Testis (tissue), 2 donors: Measurements from ENCODE around the gene PRKCA.

Experiments
- POLR2A ChIP-seq: fragments of 450-650 bp; IDR thresholded peaks from one replicate; pipeline ENCODE4 v1.6.1; 2017; ENCODE audit warnings: antibody characterized with exemption, mild to moderate bottlenecking, moderate library complexity
- TF ChIP-seq, protein P1 (sequence below), 3 experiments: fragments of 450-650 bp in 2 of 3; fragments of 200-600 bp in 1 of 3; sonication (generic) in 1 of 3; IDR thresholded peaks; one replicate each; pipeline ENCODE4 v1.5.1; 2016 to 2019; ENCODE audit warnings: antibody characterized with exemption in 3 of 3, mild to moderate bottlenecking in 2 of 3, moderate library complexity in 1 of 3

DNA sequence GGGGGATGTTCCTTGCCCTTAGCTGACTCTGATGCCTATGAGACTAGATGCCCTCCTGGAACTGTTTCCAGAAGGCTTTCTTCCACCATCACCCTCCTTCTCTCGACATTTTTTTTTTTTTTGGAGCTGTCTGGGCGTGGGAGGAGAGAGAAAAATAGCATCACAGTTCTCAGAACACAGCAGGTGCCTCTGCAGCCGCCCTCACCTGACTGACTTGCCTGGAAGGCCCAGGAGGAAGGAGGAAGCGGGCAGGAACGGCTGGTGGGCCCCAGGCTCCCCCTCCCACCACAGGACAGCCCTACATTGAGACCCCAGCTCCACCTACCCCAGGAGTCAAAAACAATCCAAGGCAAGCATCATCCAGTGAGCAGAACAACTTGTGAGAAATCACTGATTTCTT is 512.2 kb downstream of the PRKCA start:
- TF ChIP-seq, protein P1, sequence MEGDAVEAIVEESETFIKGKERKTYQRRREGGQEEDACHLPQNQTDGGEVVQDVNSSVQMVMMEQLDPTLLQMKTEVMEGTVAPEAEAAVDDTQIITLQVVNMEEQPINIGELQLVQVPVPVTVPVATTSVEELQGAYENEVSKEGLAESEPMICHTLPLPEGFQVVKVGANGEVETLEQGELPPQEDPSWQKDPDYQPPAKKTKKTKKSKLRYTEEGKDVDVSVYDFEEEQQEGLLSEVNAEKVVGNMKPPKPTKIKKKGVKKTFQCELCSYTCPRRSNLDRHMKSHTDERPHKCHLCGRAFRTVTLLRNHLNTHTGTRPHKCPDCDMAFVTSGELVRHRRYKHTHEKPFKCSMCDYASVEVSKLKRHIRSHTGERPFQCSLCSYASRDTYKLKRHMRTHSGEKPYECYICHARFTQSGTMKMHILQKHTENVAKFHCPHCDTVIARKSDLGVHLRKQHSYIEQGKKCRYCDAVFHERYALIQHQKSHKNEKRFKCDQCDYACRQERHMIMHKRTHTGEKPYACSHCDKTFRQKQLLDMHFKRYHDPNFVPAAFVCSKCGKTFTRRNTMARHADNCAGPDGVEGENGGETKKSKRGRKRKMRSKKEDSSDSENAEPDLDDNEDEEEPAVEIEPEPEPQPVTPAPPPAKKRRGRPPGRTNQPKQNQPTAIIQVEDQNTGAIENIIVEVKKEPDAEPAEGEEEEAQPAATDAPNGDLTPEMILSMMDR (IDR thresholded peaks at IDR 0.05) = no peak
- TF ChIP-seq POLR2A = no peak
